T-helper 1 cell treated with Interleukin-12 subunit alpha and Interleukin-12 subunit beta and Interleukin-4 antibody, amounts not matched to agents 30 μg/mL and 1 μg/mL, for 36 hours (primary cell): Measurements from ENCODE around the gene MYT1.
"Not testable (repeated sequence)": the region's sequence is repeated elsewhere in the genome, so short reads cannot be mapped to it uniquely, and the experiment has no call there.

ENCODE experiments used
- H3K27ac Mint-ChIP-seq: one replicate; pipeline ENCODE4 v1.8.0; 2021; ENCODE audit warnings: mild to moderate bottlenecking, mixed read lengths
- H3K27me3 Mint-ChIP-seq: one replicate; pipeline ENCODE4 v1.8.0; 2021; ENCODE audit warnings: low read depth, mixed read lengths
- H3K36me3 Mint-ChIP-seq: one replicate; pipeline ENCODE4 v1.8.0; 2021; ENCODE audit warnings: low read depth, mixed read lengths
- H3K4me1 Mint-ChIP-seq: one replicate; pipeline ENCODE4 v1.8.0; 2021; ENCODE audit warnings: low read depth, mixed read lengths
- H3K4me3 Mint-ChIP-seq: one replicate; pipeline ENCODE4 v1.8.0; 2021; ENCODE audit warnings: mild to moderate bottlenecking, moderate library complexity, mixed read lengths
- H3K9me3 Mint-ChIP-seq: one replicate; pipeline ENCODE4 v1.8.0; 2021; ENCODE audit warnings: mixed read lengths

MYT1 gene

DNA sequence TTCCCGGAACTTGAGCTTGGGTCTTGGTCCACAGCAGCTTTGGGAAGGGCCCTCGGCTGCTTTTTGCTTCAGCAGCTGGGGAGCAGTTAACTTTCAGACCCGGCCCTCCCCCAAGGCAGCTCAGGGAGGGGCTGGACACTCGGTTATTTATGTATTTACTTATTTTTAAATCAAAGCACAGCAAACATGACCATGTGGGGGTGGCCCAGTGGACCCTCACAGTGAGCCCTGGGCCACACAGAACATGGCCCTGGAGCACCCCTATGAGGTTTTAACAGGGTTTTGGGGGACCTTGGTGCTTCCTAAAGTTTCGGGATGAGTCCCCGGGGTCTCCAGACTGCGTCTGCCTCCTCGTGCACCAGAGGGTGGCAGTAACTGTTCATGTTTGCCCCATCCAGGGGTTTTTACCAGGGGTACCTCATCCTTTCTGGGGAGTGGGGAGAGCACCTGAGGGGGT, 30.3 kb upstream of the MYT1 start:
- H3K36me3 Mint-ChIP-seq, result no peaks in the 10 kb centered on the region
- H3K27me3 Mint-ChIP-seq, result peaks cover 4% of the 10 kb centered on the region
- no peak overlapping the region for H3K4me3 Mint-ChIP-seq
- no peak overlapping the region for H3K27ac Mint-ChIP-seq
- H3K9me3 Mint-ChIP-seq, result no peaks in the 10 kb centered on the region
- no peaks in the 10 kb centered on the region for H3K4me1 Mint-ChIP-seq

DNA sequence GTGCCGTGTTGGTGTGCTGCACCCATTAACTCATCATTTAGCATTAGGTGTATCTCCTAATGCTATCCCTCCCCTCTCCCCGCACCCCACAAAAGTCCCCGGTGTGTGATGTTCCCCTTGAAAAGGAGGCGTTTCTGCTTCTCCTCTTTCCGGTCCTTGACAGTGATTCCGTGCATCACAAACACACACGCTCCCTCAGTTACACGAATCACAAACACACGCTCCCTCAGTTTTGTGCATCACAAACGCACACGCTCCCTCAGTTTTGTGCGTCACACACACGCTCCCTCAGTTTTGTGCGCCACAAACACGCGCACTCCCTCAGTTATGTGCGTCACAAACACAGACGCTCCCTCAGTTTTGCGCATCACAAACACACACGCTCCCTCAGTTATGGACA, 29.5 kb upstream of the MYT1 start:
- H3K36me3 Mint-ChIP-seq, H3K4me1 Mint-ChIP-seq, H3K27ac Mint-ChIP-seq, H3K9me3 Mint-ChIP-seq, H3K27me3 Mint-ChIP-seq, H3K4me3 Mint-ChIP-seq: not testable (repeated sequence)

DNA sequence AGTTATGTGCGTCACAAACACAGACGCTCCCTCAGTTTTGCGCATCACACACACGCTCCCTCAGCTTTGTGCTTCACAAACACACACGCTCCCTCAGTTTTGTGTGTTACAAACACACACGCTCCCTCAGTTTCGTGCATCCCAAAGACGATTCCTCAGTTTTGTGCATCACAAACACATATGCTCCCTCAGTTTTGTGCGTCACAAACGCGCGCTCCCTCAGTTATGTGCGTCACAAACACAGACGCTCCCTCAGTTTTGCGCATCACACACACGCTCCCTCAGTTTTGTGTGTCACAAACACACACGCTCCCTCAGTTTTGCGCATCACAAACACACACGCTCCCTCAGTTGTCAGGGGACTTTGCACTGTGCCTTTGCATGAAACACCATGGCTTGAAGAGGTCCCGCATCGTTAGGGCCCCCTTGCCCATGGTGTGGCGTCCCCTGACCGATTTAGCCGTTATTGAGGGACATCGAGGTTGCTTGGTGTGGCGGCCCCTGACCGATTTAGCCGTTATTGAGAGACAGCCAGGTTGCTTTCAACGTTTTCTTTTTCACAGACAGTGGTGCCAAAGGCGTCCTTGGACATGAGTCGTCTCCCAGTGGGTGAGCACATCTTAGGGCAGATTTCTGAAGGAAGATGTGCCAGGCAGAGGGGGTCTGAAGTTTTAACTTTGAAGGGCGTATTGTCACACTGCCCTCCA, 28.1 kb upstream of the MYT1 start:
- H3K4me1 Mint-ChIP-seq, result no peaks in the 10 kb centered on the region
- H3K27me3 Mint-ChIP-seq, result no peaks in the 10 kb centered on the region
- H3K9me3 Mint-ChIP-seq, result no peaks in the 10 kb centered on the region
- no peak overlapping the region for H3K27ac Mint-ChIP-seq
- no peak overlapping the region for H3K4me3 Mint-ChIP-seq
- H3K36me3 Mint-ChIP-seq, result no peaks in the 10 kb centered on the region

DNA sequence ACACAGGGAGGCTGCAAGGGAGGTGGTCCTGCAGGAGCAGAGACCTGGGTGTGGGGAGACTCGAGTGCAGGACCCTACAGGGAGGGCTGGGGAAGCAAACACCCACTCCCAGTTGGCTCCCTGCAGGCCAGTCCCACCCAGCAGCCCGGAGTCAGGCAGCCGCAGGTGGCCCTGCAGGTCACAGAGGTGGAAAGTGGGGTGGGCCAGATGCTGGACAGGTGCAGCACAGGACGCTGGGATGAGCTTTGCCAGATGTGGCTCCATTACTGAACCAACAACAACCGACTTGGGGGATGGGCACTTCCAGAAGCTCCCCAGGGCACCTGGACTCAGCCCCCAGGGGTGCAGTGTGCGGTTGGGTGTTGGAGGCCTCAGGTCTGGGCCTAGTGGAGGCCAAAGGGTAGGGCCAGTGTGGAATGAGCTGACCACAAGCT, 26.6 kb upstream of the MYT1 start:
- Mint-ChIP-seq H3K27me3 (peaks cover 3% of the 10 kb centered on the region), H3K36me3 (no peaks in the 10 kb centered on the region), H3K27ac (no peak overlapping the region), H3K4me3 (no peak overlapping the region), H3K4me1 (no peaks in the 10 kb centered on the region), H3K9me3 (no peaks in the 10 kb centered on the region)

DNA sequence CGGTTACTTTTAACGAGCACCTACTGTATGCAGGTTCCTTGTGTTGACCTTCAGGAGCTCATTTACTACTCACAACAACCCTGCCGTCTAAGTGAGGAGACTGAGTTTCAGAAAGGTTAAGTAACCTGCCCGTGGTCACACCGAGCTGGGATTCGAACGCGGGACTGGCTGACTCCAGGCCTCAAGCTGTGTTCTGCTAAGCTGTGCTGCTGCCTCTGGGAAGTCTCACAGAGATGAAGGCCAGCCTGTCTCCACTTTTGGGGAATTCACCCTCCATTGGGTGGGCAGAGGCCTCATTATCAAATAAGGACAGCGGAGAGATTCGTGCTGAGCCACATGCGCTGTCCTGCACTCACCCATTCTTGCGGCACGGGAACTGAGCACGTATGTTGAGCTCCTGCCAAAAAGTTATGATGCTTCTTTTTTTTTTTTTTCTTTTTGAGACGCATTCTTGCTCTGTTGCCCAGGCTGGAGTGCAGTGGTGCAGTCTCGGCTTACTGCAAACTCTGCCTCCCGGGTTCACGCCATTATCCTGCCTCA, 25.9 kb upstream of the MYT1 start:
- no peaks in the 10 kb centered on the region for H3K36me3 Mint-ChIP-seq
- H3K9me3 Mint-ChIP-seq, result no peaks in the 10 kb centered on the region
- no peak overlapping the region for H3K27ac Mint-ChIP-seq
- no peak overlapping the region for H3K4me3 Mint-ChIP-seq
- peaks cover 3% of the 10 kb centered on the region for H3K27me3 Mint-ChIP-seq
- H3K4me1 Mint-ChIP-seq, result no peaks in the 10 kb centered on the region

DNA sequence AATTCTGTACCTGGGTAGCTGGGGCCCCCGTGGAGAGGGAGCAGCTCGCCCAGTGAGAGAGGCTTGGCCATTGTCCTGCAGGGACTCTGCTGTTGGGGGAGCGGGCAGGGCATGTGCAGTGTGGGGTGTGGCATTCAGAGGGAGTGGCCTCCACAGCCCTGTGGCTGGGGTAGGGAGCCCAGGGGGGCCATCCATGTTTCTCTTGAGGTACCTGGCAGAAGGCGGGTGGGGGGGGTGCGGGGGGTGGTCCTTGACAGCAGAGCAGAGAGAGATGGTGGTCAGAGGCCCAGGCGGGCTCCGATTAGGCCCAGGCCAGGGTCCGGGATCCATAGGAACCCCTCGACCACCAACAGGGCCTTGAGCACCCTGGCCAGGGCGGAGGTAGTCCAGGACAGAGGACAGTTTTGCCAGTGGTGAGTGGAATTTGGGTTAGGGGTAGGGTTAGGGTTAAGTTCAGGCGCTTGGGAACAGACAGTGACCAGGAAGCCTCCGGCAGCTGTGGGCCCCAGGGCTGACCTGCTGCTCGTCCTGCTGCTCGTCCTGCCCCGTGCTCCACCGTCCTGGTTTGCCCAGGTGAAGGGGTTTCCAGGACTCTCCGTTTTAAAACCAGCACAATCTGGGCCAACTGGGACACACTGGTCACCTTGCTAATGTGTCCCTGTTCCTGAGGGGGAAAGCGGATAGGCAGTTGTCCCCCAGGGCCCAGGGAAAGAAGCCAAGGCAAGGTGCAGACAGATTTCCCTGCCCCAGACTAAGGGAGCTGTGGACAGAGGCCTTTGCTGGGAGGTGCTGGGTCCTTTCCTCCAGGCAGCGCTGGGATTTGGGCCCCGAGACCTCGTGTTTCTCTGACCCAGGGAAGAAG, 24.8 kb upstream of the MYT1 start:
- H3K36me3 Mint-ChIP-seq, result no peaks in the 10 kb centered on the region
- H3K4me3 Mint-ChIP-seq, result no peak overlapping the region
- no peak overlapping the region for H3K27ac Mint-ChIP-seq
- H3K27me3 Mint-ChIP-seq, result peaks cover 3% of the 10 kb centered on the region
- H3K4me1 Mint-ChIP-seq, result no peaks in the 10 kb centered on the region
- H3K9me3 Mint-ChIP-seq, result peaks cover 10% of the 10 kb centered on the region

DNA sequence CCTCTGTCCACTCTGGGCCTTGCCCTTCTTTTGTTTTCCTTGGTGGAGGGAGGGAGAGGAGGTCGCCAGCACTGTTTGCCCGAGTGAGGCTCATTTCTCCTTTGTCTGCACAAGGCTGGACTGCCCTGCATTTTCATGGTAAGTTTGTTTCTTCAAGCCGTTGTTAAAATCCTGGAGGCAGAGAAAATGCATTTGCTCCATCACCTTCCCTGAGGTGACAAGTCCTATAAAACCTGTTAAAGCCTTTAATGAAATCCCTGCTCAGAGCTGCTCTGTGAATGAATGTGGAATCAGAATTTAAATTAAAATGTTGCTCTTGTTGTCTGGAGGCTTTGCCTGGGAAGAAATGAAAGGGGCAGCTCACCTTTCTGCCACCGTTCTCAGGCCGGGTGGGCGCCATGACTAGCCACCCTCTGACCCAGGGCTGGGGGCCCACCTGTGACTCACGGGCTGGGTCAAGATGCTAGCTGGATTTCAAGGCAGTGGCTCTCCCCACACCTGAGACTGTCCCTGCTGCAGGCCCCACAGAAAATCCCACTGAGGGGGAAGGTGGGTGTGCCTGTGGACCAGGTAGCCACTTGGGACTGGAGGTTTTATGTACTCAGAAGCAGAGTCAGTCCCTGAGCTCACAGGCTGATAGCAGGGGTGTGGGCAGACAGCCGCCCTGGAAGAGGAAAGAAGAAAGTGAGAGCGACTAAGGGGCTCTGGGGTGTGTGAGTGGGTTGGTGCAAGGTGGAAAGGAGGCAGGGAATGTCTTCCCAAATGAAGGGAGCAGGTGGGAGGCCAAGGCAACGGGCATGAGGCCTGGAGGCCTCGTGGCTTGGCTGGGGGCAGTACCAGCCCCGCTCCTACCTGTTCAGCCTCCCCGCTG, 24.0 kb upstream of the MYT1 start:
- Mint-ChIP-seq H3K9me3 (peaks cover 19% of the 10 kb centered on the region), H3K27me3 (peaks cover 3% of the 10 kb centered on the region), H3K4me3 (no peak overlapping the region), H3K36me3 (peaks cover 2% of the 10 kb centered on the region), H3K27ac (no peak overlapping the region), H3K4me1 (no peaks in the 10 kb centered on the region)

DNA sequence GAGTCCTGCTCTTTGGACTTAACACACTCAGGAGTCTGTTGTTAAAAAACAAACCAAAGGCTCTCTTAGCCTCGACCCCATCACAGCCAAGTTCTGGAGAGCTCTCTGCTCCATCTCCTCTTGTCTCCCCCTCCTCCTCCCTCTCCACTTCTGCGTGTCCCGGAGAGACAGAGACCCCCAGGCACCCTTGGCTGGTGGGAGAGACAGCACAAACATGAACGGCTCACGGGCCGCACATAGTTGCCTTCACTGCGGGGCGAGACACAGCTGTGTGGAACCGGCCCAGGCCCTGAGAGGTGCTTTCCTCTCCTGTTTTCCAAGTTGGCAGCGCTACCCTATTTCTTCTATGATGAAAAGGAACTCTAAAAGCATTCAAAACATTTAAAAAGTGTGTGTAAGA, 23.3 kb upstream of the MYT1 start:
- H3K27me3 Mint-ChIP-seq, result peaks cover 3% of the 10 kb centered on the region
- H3K4me1 Mint-ChIP-seq, result no peaks in the 10 kb centered on the region
- no peak overlapping the region for H3K27ac Mint-ChIP-seq
- H3K9me3 Mint-ChIP-seq, result peaks cover 22% of the 10 kb centered on the region
- H3K4me3 Mint-ChIP-seq, result no peak overlapping the region
- H3K36me3 Mint-ChIP-seq, result peaks cover 2% of the 10 kb centered on the region

DNA sequence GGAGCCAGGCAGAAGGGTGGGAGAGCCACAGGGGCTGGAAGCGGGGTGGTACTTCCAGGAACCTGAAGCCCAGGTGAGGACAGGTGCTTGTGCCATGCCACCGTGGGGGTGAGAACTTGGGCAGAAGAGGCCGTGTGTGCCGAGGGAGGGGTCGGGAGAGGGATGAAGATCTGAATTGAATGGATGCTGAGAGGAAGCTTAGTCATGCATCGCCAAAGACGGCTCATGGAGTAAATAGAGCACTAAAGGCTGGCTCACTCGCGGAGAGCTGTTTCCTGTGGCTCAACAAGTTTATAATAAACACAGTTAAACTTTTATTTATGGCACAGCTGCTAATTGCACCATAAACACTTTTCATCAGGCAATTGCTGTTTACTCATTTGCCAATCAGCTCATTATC, 21.7 kb upstream of the MYT1 start:
- Mint-ChIP-seq H3K36me3 (peaks cover 2% of the 10 kb centered on the region), H3K27me3 (peaks cover 3% of the 10 kb centered on the region), H3K4me3 (no peak overlapping the region)

DNA sequence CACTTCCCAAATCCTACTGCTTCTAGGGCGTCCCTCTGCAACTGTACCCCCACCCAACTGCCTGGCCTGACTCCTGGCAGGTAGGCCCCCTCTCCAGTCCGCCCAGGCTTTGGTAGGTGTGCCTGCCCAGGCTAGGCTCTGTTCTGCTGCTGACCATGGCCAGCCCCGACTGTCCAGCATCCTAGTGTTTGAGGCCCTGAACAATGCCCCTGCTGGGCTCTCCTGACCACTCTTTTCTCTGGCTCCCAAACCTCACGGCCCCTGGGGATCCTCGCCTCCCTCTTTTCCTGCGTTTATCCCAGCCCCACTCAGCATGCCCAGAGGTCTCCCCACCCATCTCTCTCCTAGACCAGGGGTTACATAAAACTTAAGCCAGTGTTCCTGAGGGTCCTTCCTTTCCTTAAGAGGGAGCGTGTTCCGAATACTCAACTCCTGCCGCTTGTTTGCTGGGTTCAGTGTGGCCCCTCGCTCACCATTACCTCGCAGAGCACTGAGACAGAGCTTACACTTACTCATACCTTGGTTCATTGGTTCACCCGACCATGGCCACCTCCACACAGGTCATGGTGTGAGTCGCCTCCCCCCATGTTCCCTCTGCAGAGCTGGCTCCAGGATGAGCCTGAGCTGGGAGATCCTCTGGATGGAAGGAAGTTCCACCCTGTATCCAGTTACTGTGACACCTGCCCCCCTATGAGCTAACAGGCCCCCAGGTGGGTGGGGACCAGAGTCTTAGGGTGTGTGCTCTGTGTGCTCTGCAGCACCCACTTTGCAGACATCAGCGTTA, 21.0 kb upstream of the MYT1 start:
- peaks cover 22% of the 10 kb centered on the region for H3K9me3 Mint-ChIP-seq

More for the DNA sequence above, 21.7 kb upstream of the MYT1 start:
- Mint-ChIP-seq H3K4me1 (no peaks in the 10 kb centered on the region), H3K27ac (no peak overlapping the region), H3K9me3 (peaks cover 22% of the 10 kb centered on the region)

DNA sequence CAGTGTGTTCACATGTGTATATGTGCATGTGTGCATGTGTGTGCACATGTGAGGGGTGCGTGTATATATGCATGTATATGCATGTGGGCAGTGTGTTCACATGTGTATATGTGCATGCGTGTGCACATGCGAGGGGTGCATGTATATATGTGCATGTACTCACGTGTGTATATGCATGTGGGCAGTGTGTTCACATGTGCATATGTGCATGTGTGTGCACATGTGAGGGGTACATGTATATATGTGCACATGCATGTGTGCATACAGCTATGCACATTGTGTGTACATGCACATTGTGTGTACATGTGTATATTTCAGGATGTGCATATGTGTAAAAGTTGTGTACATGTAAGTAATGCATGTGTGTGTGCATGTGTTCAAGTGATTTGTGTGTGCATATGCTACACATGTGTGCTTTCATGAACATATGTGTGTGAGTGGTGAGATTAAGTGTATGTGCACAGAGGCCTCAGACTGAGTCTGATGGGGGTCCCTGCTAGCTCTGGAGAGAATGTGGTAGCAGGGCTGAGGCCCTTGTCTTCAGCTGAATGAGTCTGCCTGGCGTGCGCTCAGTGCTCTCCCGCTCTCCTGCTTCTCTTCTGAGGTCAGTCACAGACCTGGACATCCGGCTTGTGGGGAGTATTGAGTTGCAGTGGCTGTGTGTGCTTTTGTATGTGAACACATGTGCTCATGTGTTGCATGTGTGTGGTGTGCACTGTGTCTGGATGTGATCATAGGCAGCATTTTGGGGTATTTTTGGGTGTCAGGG, 19.9 kb upstream of the MYT1 start:
- Mint-ChIP-seq H3K27ac (no peak overlapping the region), H3K9me3 (peaks cover 22% of the 10 kb centered on the region), H3K4me3 (no peak overlapping the region), H3K27me3 (peaks cover 3% of the 10 kb centered on the region), H3K4me1 (no peaks in the 10 kb centered on the region), H3K36me3 (peaks cover 2% of the 10 kb centered on the region)

More for the DNA sequence above, 21.0 kb upstream of the MYT1 start:
- Mint-ChIP-seq H3K4me1 (no peaks in the 10 kb centered on the region), H3K27ac (no peak overlapping the region), H3K36me3 (peaks cover 2% of the 10 kb centered on the region), H3K27me3 (peaks cover 3% of the 10 kb centered on the region), H3K4me3 (no peak overlapping the region)

DNA sequence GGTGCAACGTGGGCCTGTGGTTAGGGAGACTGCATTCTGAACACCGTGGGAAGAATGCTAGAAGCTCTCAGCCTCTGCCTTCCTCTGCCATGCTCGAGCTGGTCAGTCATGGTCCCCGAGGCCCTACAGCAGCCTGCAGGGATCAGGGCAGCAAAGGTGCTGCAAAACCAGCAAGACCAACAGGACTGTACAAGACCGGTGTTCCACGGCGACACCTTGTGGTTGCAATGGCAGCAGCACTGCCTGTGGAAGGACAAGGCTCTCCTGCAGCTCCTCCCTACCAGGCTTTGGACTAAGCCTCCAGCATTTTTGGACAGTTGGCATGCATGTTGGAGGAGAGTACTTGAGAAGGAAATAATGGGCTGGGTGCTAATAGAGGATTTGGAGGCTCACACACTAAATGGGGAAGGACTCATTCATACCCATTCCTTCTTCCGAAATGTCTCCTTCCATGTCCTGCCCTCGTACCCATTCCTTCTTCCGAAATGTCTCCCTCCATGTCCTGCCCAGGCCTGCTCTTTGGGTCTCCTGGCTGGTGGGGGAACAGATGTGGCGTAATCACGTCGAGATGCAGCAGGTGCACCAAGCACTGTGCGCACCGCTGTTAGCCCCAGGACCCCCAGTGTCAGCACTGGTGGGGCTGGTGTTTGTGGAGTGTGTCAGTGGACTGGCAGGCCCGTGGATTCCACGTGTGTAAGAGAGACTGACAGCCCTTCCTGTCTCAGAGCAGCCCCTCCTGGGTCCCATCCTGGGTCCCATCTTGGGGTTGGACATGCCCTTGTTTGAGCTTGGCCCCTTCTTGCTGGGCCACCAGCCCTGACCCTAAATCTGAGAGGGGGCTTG, 18.6 kb upstream of the MYT1 start:
- no peaks in the 10 kb centered on the region for H3K4me1 Mint-ChIP-seq
- no peak overlapping the region for H3K4me3 Mint-ChIP-seq
- H3K27ac Mint-ChIP-seq, result no peak overlapping the region
- H3K27me3 Mint-ChIP-seq, result peaks cover 3% of the 10 kb centered on the region
- H3K9me3 Mint-ChIP-seq, result peaks cover 22% of the 10 kb centered on the region
- H3K36me3 Mint-ChIP-seq, result peaks cover 2% of the 10 kb centered on the region
